ENCODE data around the gene DISP2. TPM values are rescaled to one million over a fixed set of nuclear protein-coding genes. Genes with fewer than 3 reads are reported as not detected.

The DISP2 gene
- total and polyA plus RNA-seq, 8 donors, result 0.14 to 4.1 (median 1.4) TPM

DNA sequence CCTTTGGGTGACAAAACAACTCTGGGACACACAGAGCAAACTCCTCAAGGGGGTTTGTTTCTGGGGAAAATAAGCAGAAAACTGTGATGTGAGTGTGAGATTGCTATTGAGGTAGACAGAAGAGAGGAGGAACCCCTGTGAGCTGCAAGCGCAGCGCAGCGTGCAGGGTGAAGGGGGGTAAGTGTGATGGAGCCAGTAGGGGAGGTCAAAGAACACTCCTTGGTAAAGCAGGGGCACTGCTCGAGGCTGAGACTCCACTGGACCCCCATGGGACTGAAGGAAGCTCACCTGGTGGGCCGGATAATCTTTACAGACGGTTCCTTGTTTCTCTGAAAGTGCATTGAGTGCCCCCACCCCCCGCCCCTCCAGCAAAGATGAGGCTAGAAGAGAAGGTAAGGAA is 27.0 kb upstream of the DISP2 start:
- DNase-seq (peak in 1 of 6 donors; percentile 29), ATAC-seq (no peak), FAIRE-seq (no peak)
- Histone ChIP-seq H3K9me3 (no peaks in the 10 kb centered on the region), H3K4me3 (no peak overlapping the region), H3K4me1 (peaks cover 0 to 16% (median 0%) of the 10 kb centered on the region in 3 donors), H3K27ac (no peak overlapping the region), H3K36me3 (no peaks in the 10 kb centered on the region), H3K27me3 (no peaks in the 10 kb centered on the region)
- WGBS, 2 donors, result 87 to 93% methylated on average over 7 of the region's 7 CpGs
- intact Hi-C loops (cut with DNase I), result no loop called here
- TF ChIP-seq, protein P1, sequence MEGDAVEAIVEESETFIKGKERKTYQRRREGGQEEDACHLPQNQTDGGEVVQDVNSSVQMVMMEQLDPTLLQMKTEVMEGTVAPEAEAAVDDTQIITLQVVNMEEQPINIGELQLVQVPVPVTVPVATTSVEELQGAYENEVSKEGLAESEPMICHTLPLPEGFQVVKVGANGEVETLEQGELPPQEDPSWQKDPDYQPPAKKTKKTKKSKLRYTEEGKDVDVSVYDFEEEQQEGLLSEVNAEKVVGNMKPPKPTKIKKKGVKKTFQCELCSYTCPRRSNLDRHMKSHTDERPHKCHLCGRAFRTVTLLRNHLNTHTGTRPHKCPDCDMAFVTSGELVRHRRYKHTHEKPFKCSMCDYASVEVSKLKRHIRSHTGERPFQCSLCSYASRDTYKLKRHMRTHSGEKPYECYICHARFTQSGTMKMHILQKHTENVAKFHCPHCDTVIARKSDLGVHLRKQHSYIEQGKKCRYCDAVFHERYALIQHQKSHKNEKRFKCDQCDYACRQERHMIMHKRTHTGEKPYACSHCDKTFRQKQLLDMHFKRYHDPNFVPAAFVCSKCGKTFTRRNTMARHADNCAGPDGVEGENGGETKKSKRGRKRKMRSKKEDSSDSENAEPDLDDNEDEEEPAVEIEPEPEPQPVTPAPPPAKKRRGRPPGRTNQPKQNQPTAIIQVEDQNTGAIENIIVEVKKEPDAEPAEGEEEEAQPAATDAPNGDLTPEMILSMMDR (IDR thresholded peaks at IDR 0.05), result no peak

DNA sequence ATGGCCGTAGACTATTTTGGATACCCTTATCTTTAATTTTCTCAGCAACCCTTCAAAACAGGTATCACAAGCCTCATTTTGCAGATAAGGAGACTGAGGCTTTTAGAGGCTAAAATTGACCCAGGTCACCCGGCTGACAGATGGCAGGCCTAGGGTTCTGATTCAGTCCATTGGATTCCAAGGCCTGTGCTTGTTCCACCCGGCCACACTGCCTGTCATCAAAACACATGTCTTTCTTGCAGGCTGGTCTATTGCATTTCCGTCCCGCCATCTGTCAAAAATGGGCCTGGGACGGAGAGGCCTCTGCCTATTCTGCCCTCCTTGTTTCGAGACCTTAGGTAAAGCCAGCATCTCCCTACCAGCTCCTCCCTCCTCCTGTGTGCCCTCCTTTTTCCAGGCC is 26.4 kb upstream of the DISP2 start:
- ATAC-seq (no peak), FAIRE-seq (no peak), DNase-seq (peak in 1 of 6 donors; percentile 21)
- 88 to 94% methylated on average over 7 of the region's 7 CpGs for WGBS, 2 donors
- no peaks in the 10 kb centered on the region for H3K36me3 ChIP-seq
- intact Hi-C loops (cut with DNase I), result no loop called here
- no peaks in the 10 kb centered on the region for H3K9me3 ChIP-seq
- peaks cover 0 to 16% (median 0%) of the 10 kb centered on the region in 3 donors for H3K4me1 ChIP-seq
- no peak overlapping the region for H3K27ac ChIP-seq
- no peaks in the 10 kb centered on the region for H3K27me3 ChIP-seq
- H3K4me3 ChIP-seq, result no peak overlapping the region
- TF ChIP-seq, protein P1 (IDR thresholded peaks at IDR 0.05), result no peak

DNA sequence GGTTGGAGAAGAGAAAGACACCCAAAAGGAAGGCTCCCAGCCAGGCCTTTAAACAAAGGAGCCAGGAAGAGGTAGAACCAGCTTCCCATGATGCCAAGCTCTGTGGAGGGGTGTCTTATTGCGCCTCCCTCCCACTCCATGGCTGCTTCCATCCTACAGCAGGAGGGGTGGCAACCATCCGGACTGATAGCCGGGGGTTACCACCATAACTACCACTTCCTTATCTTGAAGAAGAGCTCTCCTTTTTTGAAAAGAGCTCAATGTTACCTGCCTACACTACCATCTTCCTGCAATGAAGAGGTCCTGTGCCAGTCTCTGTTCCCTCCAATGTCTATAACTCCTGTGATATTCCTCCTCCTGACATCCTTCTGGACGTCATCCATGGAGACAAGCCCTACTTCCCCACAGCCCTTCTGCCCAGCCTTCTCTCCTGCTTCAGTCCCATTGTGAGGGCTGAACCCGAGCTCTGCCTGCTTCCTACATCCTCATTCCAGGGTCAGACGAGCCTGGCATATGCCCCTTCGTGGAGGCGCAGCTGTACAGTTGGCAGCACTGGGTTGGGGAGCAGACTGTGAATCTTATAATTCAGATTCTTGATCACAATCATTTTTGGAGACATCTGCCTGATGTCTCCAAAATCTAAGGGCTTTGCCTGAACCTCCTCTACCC is 25.8 kb upstream of the DISP2 start:
- H3K4me3 ChIP-seq, result no peak overlapping the region
- H3K9me3 ChIP-seq, result no peaks in the 10 kb centered on the region
- no peaks in the 10 kb centered on the region for H3K36me3 ChIP-seq
- peaks cover 0 to 16% (median 0%) of the 10 kb centered on the region in 3 donors for H3K4me1 ChIP-seq
- DNase-seq (peak in 1 of 6 donors; percentile 27), ATAC-seq (no peak), FAIRE-seq (no peak)
- 69 to 78% methylated on average over 8 of the region's 8 CpGs for WGBS, 2 donors
- no peaks in the 10 kb centered on the region for H3K27me3 ChIP-seq
- H3K27ac ChIP-seq, result peak overlapping the region in 1 of 4 donors; percentile 8
- TF ChIP-seq, protein P1 (IDR thresholded peaks at IDR 0.05), result no peak
- intact Hi-C loops (cut with DNase I), result no loop called here

DNA sequence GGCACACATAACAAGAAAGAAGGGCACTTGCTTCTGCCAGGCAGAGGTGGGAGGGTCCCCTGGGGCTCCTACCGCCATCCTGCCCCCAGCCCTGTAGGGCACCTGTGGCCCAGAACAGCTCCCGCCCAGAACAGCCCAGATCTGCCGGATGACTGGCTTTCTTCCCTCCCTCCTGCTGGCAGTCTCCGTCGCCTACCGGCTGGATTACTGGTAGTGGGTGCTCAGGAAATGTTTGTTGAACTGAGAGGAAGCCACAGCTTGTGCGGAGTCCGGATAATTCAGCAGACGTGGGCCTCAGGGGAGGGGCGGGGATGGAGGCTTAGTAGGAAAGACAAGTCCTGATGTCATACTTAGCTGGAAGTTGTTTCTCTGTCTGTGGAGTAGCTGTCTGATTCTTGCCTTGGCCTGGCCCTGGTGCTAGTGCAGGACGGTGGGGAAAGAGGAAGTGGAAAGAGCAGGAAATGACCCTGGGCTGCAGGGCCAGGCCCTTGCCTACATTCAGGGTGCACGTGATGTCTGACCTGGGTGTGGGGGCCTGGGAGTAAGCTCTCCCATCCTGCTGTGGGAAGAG is 24.0 kb upstream of the DISP2 start:
- DNase-seq (peak in 2 of 6 donors; percentile 60 to 67), FAIRE-seq (no peak), ATAC-seq (peak in 3 of 4 donors; percentile 12 to 51 (median 42))
- Histone ChIP-seq H3K36me3 (no peaks in the 10 kb centered on the region), H3K27ac (peak overlapping the region in 2 of 4 donors; percentile 73), H3K9me3 (no peaks in the 10 kb centered on the region), H3K27me3 (no peaks in the 10 kb centered on the region), H3K4me1 (peaks cover 0 to 21% (median 0%) of the 10 kb centered on the region in 3 donors), H3K4me3 (no peak overlapping the region)
- intact Hi-C loops (cut with DNase I), result no loop called here
- TF ChIP-seq, protein P1 (IDR thresholded peaks at IDR 0.05), result no peak
- WGBS, 2 donors, result 68 to 73% methylated on average over 12 of the region's 12 CpGs

DNA sequence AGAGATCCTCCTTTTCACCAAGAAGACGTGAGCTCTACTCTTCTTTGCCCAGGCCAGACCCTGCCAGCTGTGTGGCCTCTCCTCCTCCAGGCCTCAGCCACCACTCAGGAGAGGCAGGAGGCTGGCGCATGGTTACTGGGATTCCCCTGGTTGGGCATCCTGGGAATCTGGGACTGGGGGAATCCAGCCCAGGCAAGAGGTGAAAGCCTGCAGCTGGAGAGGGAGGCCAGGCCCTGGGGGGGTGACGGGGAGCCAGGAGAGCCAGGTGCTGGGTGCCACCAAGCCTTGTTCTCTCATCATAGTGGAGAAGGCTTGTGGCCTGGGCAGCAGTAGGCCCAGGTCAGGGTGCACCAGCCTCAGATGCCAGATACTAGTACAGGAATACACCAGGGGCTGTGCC is 23.5 kb upstream of the DISP2 start:
- Histone ChIP-seq H3K36me3 (no peaks in the 10 kb centered on the region), H3K4me1 (peaks cover 0 to 21% (median 0%) of the 10 kb centered on the region in 3 donors), H3K27ac (peak overlapping the region in 2 of 4 donors; percentile 64 to 73), H3K9me3 (no peaks in the 10 kb centered on the region), H3K4me3 (no peak overlapping the region), H3K27me3 (no peaks in the 10 kb centered on the region)
- peak in 1 of 6 donors; percentile 52 for DNase-seq
- intact Hi-C loops (cut with DNase I), result no loop called here
- TF ChIP-seq, protein P1 (IDR thresholded peaks at IDR 0.05), result no peak
- WGBS, 2 donors, result 83 to 85% methylated on average over 3 of the region's 3 CpGs
- no peak for FAIRE-seq
- peak in 1 of 4 donors; percentile 1 for ATAC-seq

Data from pancreas (tissue), 10 donors.